AG09309 (cell line): Measurements from ENCODE around the gene ABCG2.
"Not testable (repeated sequence)": the region's sequence is repeated elsewhere in the genome, so short reads cannot be mapped to it uniquely, and the experiment has no call there.

Source experiments
- DNase-seq: peaks from one replicate; pipeline ENCODE4 v3.0.0-alpha.2; 2010; ENCODE audit warnings: low read depth
- H3K4me3 ChIP-seq: 2 replicates; pipeline ENCODE4 v1.5.1; 2011; ENCODE audit warnings: mild to moderate bottlenecking, low read depth, low read length, moderate library complexity; ENCODE audit not compliant: control insufficient read depth
- TF ChIP-seq, protein P1 (sequence below): IDR thresholded peaks from 2 replicates; pipeline ENCODE4 v1.5.1; 2011; ENCODE audit warnings: mild to moderate bottlenecking, low read depth, low read length, inconsistent platforms; ENCODE audit not compliant: insufficient read depth, control insufficient read depth; ENCODE audit errors: missing control alignments

The ABCG2 gene

GRCh38 chr4:88158038-88158488, 376 bp downstream of the ABCG2 start:
- H3K4me3 ChIP-seq, result peak overlapping the region; percentile 44
- DNase-seq, result no peak
- TF ChIP-seq, protein P1, sequence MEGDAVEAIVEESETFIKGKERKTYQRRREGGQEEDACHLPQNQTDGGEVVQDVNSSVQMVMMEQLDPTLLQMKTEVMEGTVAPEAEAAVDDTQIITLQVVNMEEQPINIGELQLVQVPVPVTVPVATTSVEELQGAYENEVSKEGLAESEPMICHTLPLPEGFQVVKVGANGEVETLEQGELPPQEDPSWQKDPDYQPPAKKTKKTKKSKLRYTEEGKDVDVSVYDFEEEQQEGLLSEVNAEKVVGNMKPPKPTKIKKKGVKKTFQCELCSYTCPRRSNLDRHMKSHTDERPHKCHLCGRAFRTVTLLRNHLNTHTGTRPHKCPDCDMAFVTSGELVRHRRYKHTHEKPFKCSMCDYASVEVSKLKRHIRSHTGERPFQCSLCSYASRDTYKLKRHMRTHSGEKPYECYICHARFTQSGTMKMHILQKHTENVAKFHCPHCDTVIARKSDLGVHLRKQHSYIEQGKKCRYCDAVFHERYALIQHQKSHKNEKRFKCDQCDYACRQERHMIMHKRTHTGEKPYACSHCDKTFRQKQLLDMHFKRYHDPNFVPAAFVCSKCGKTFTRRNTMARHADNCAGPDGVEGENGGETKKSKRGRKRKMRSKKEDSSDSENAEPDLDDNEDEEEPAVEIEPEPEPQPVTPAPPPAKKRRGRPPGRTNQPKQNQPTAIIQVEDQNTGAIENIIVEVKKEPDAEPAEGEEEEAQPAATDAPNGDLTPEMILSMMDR, result no peak

GRCh38 chr4:88152331-88152730, 6.1 kb downstream of the ABCG2 start:
- not testable (repeated sequence) for DNase-seq, H3K4me3 ChIP-seq

GRCh38 chr4:88148560-88148959, 9.9 kb downstream of the ABCG2 start:
- DNase-seq, result no peak
- TF ChIP-seq, protein P1, result no peak
- no peak overlapping the region for H3K4me3 ChIP-seq

DNA sequence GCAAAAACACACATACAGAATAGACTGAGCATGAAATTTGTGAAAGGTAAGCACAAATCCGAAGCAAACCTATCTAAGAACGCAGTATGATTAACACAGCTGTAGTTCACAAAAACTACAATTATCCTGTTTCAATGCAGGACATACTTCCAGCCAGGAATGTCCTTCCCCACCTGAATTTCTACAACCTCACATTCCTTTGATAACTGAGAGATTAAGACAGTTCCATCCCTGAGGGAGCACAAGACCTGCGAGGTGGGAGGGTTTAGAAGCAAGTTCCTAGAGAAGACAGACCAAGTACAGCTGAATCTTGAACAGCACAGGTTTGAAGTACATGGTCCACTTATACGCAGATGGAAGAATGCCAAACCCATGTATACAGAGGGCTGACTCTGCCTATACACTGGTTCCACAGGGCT, 10.6 kb downstream of the ABCG2 start:
- no peak for DNase-seq
- TF ChIP-seq, protein P1, result no peak
- H3K4me3 ChIP-seq, result no peak overlapping the region

GRCh38 chr4:88146891-88147290, 11.5 kb downstream of the ABCG2 start:
- no peak for DNase-seq
- H3K4me3 ChIP-seq, result no peak overlapping the region
- TF ChIP-seq, protein P1, result no peak

DNA sequence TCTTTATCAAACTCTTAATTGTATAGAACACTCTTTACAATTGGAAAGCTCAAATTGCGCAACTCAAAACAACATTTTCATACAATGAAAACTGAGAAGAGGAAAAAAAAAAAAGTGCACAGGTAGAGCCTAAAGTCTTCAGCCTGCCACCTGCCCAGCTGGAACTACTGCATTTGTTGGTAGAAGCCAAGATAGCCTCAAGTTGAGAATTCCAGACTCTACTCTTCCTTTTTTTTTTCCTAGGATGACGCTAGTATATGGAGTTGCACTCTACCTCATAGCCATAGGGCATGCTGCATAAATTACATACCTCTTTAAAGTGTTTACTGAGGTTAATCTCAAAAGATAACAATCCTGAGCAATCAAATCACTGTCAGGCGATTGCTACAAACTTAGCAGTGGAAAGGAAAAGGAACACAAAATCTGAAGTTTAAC, 13.6 kb downstream of the ABCG2 start:
- no peak overlapping the region for H3K4me3 ChIP-seq
- TF ChIP-seq, protein P1, result no peak
- no peak for DNase-seq

DNA sequence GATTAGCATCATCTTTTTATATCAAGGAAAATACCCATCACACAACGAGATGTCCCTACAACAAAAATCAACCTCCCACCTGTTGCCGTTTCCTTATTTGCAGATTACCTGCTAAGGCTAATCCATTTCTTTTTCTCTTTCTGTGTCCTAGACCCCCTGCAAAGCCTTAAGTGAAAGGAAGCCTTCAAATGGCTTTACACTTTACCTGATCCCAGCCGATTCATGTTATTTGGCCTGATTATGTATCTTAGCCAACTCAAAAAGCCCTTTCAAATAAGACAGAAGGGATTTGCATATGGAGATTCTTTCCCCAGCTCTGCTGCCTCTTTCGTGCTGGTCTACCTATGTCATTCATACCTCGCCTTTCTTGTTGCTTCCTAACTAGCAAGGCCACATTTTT, 14.4 kb downstream of the ABCG2 start:
- DNase-seq, result no peak
- no peak overlapping the region for H3K4me3 ChIP-seq
- TF ChIP-seq, protein P1, result no peak
